ENCODE data around the gene RRM1. TPM values are rescaled to one million over a fixed set of nuclear protein-coding genes. Genes with fewer than 3 reads are reported as not detected.

RRM1 gene
- total RNA-seq, 1 experiment from 2014 or later, result 88.8 TPM

GRCh38 chr11:4115128-4115527 lies 20.5 kb downstream of the RRM1 start:
- Mint-ChIP-seq H3K9me3 (no peaks in the 10 kb centered on the region), H3K4me3 (no peak overlapping the region), H3K36me3 (peaks cover 48% of the 10 kb centered on the region), H3K4me1 (no peaks in the 10 kb centered on the region), H3K27me3 (ENCODE audit: low read depth) (no peaks in the 10 kb centered on the region), H3K27ac (no peak overlapping the region)
- TF ChIP-seq CDX4 (CRISPR knock-in tag; IDR thresholded peaks at IDR 0.05; ENCODE audit: borderline replicate concordance) (no peak), NR3C1 (CRISPR knock-in tag; conservative IDR thresholded peaks at IDR 0.05; ENCODE audit: low read depth) (no peak), FOXK1 (CRISPR knock-in tag; IDR thresholded peaks at IDR 0.05) (no peak), ZNF219 (CRISPR knock-in tag; IDR thresholded peaks at IDR 0.05; ENCODE audit: borderline replicate concordance) (no peak), ZBTB21 (CRISPR knock-in tag; IDR thresholded peaks at IDR 0.05; ENCODE audit: borderline replicate concordance) (no peak), OVOL2 (CRISPR knock-in tag; IDR thresholded peaks at IDR 0.05; ENCODE audit: borderline replicate concordance) (no peak), KAT7 (CRISPR knock-in tag; IDR thresholded peaks at IDR 0.05; ENCODE audit: borderline replicate concordance) (no peak), ATF2 (CRISPR knock-in tag; IDR thresholded peaks at IDR 0.05; ENCODE audit: borderline replicate concordance, low read depth) (no peak), ZNF263 (CRISPR knock-in tag; IDR thresholded peaks at IDR 0.05; ENCODE audit: low read depth) (no peak), TP53 (CRISPR knock-in tag; IDR thresholded peaks at IDR 0.05) (no peak), MXD4 (CRISPR knock-in tag; IDR thresholded peaks at IDR 0.05; ENCODE audit: borderline replicate concordance) (no peak), ZNF281 (CRISPR knock-in tag; IDR thresholded peaks at IDR 0.05) (no peak), NR2C2 (CRISPR knock-in tag; IDR thresholded peaks at IDR 0.05) (no peak), ATF1 (CRISPR knock-in tag; IDR thresholded peaks at IDR 0.05) (no peak), ESRRA (CRISPR knock-in tag; IDR thresholded peaks at IDR 0.05; ENCODE audit: borderline replicate concordance) (no peak), HMGXB4 (CRISPR knock-in tag; IDR thresholded peaks at IDR 0.05) (no peak), SMAD3 (CRISPR knock-in tag; IDR thresholded peaks at IDR 0.05; ENCODE audit: borderline replicate concordance) (no peak)
- no peak for DNase-seq (ENCODE audit: low spot score)
- ChIA-PET POLR2A (no interaction called here), CTCF (no interaction called here)
- no peak for ATAC-seq

- ChIA-PET POLR2A (no interaction called here), CTCF (interaction anchor here (1.3 kb wide), 1 partner anchor 264 kb away, joined by 3 read pairs; no protein-coding TSS in a partner anchor)
- DNase-seq (ENCODE audit: low spot score) (no peak), ATAC-seq (no peak)
- Mint-ChIP-seq H3K4me1 (no peaks in the 10 kb centered on the region), H3K27me3 (ENCODE audit: low read depth) (no peaks in the 10 kb centered on the region), H3K27ac (no peak overlapping the region; the same call in 1 of the 2 replicates), H3K9me3 (no peaks in the 10 kb centered on the region), H3K36me3 (peaks cover 46% of the 10 kb centered on the region), H3K4me3 (no peak overlapping the region)
- TF ChIP-seq RORB (CRISPR knock-in tag; IDR thresholded peaks at IDR 0.05), result no peak
- no peak for TF ChIP-seq ZNF423 (CRISPR knock-in tag; IDR thresholded peaks at IDR 0.05)
These were observed 23.5 kb downstream of the RRM1 start for GRCh38 chr11:4118107-4118506.

Data from WTC11 (cell line).